ENCODE measurements around the gene PFDN4. TPM values are rescaled to one million over a fixed set of nuclear protein-coding genes. Genes with fewer than 3 reads are reported as not detected.

PFDN4 gene
- total and polyA plus RNA-seq, 2 donors (not counting 1 experiment from before 2014, with no cell fraction given): 9.1 to 16.8 TPM

GRCh38 chr20:54160065-54161007 is 47.6 kb upstream of the PFDN4 start:
- DNase-seq (no peak), ATAC-seq (ENCODE audit: low read depth) (no peak)
- no peak overlapping the region for H3K4me3 ChIP-seq (ENCODE audit: control extremely low read depth in 1 of 5, extremely low read depth in 1 of 5, insufficient read depth in 1 of 5, low read depth in 2 of 5, low read length in 4 of 5)
- intact Hi-C loops (cut with micrococcal nuclease): no loop called here
- H3K4me1 Mint-ChIP-seq: no peaks in the 10 kb centered on the region
- H3K9me3 Mint-ChIP-seq (ENCODE audit: insufficient read depth): no peaks in the 10 kb centered on the region
- no peak overlapping the region for H2AFZ ChIP-seq (ENCODE audit: insufficient read depth, low read depth, low read length, poor library complexity, severe bottlenecking)
- peaks cover 20% of the 10 kb centered on the region for H3K27me3 Mint-ChIP-seq
- H3K27ac ChIP-seq (ENCODE audit: low read length in 2 of 2): no peak overlapping the region
- no peak overlapping the region for H3K9ac ChIP-seq (ENCODE audit: low read length)
- ChIA-PET CTCF (no interaction called here), POLR2A (no interaction called here)
- H3K4me2 ChIP-seq (replicated peaks; ENCODE audit: low read depth, low read length, poor library complexity, severe bottlenecking): no peak overlapping the region
- no peak overlapping the region for H3K4me3 Mint-ChIP-seq
- TF ChIP-seq, protein P1, sequence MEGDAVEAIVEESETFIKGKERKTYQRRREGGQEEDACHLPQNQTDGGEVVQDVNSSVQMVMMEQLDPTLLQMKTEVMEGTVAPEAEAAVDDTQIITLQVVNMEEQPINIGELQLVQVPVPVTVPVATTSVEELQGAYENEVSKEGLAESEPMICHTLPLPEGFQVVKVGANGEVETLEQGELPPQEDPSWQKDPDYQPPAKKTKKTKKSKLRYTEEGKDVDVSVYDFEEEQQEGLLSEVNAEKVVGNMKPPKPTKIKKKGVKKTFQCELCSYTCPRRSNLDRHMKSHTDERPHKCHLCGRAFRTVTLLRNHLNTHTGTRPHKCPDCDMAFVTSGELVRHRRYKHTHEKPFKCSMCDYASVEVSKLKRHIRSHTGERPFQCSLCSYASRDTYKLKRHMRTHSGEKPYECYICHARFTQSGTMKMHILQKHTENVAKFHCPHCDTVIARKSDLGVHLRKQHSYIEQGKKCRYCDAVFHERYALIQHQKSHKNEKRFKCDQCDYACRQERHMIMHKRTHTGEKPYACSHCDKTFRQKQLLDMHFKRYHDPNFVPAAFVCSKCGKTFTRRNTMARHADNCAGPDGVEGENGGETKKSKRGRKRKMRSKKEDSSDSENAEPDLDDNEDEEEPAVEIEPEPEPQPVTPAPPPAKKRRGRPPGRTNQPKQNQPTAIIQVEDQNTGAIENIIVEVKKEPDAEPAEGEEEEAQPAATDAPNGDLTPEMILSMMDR (IDR thresholded peaks at IDR 0.05): no peak
- no peak for TF ChIP-seq EZH2 (IDR thresholded peaks at IDR 0.05; ENCODE audit: borderline replicate concordance, insufficient read depth, low read depth, low read length, poor library complexity, severe bottlenecking)
- no peaks in the 10 kb centered on the region for H3K36me3 ChIP-seq (replicated peaks in 1 of 2; ENCODE audit: control extremely low read depth in 1 of 2, control insufficient read depth in 1 of 2, extremely low read depth in 1 of 2, insufficient read depth in 2 of 2, low read length in 1 of 2)
- H3K4me1 ChIP-seq (ENCODE audit: control insufficient read depth in 2 of 2, insufficient read depth in 2 of 2, low read length in 2 of 2): no peaks in the 10 kb centered on the region
- WGBS (ENCODE audit: insufficient coverage): 80% methylated on average over 3 of the region's 7 CpGs
- H3K27ac Mint-ChIP-seq: no peak overlapping the region
- H3K27me3 ChIP-seq (replicated peaks in 1 of 4; ENCODE audit: control extremely low read depth in 1 of 4, control insufficient read depth in 3 of 4, insufficient read depth in 4 of 4, low read length in 3 of 4): peaks cover 0 to 16% (median under 1%) of the 10 kb centered on the region in 4 experiments
- H4K20me1 ChIP-seq (ENCODE audit: control insufficient read depth, insufficient read depth, low read length, poor library complexity, severe bottlenecking): no peaks in the 10 kb centered on the region
- no peaks in the 10 kb centered on the region for H3K9me3 ChIP-seq (ENCODE audit: control extremely low read depth in 1 of 3, control insufficient read depth in 2 of 3, insufficient read depth in 1 of 3, low read length in 2 of 3)
- no peaks in the 10 kb centered on the region for H3K79me2 ChIP-seq (ENCODE audit: control insufficient read depth, insufficient read depth, low read length)
